ENCODE results near the gene MSI2.

The MSI2 gene

DNA sequence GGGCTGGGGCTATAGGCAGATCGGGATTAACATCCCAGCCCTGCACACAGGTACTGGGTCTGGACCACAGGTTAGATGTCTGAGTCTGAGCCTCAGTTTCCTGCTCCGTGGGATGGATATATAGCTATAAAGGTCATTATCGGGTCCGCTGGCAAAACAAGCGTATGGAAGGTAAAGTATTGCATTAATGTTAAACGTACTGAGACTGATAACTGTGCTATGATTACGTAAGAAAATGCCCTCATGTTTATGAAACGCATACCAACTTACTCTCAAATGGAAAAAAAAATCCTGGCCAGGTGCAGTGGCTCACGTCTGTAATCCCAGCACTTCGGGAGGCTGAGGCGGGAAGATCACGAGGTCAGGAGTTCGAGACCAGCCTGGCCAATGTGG lies 353.6 kb downstream of the MSI2 start:
- H3K27ac ChIP-seq: no peak overlapping the region
- TF ChIP-seq, protein P1, sequence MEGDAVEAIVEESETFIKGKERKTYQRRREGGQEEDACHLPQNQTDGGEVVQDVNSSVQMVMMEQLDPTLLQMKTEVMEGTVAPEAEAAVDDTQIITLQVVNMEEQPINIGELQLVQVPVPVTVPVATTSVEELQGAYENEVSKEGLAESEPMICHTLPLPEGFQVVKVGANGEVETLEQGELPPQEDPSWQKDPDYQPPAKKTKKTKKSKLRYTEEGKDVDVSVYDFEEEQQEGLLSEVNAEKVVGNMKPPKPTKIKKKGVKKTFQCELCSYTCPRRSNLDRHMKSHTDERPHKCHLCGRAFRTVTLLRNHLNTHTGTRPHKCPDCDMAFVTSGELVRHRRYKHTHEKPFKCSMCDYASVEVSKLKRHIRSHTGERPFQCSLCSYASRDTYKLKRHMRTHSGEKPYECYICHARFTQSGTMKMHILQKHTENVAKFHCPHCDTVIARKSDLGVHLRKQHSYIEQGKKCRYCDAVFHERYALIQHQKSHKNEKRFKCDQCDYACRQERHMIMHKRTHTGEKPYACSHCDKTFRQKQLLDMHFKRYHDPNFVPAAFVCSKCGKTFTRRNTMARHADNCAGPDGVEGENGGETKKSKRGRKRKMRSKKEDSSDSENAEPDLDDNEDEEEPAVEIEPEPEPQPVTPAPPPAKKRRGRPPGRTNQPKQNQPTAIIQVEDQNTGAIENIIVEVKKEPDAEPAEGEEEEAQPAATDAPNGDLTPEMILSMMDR (conservative IDR thresholded peaks at IDR 0.05): no peak

DNA sequence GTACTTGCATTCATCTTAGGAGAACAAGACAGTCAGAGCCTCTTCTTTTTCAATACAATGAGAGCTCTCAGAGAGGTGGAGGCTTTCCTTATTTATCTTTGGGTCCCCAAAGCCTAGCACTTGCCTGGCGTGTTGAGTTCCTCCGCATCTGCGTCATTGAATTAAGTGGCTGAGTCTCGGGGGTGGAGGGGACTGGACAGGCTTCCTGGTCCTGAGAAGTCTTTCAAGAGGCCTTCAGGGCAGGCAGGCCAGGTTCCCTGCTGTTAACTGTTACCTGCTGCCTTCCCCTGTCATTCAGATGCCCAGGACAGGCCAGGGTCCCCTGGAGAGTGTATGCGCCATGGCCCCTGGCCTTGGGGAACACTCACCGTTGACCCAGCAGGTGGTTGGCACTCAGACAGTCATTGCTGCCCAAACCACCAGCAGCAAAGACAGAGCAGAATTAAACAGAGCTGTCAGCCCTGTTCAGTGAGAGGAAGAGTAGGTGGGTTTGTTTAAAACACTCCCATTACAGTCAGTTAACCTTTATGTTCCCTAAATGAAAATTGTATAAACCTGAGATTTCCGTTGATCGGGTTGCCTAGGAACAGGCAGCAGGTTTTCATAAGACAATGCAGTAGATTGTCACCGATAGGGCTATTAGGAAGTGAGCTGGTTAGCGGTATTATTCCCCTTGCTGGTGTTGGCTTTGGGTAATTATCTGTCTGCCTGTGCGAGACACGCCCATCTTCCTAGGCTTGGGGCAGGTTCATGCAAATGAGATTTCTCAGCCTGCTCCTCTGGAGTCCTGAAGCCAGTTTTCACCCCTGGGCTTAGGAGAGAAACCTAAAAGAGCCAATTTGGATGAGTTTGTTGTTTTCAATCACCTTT lies 356.1 kb downstream of the MSI2 start:
- H3K27ac ChIP-seq: no peak overlapping the region
- TF ChIP-seq, protein P1 (conservative IDR thresholded peaks at IDR 0.05): no peak

DNA sequence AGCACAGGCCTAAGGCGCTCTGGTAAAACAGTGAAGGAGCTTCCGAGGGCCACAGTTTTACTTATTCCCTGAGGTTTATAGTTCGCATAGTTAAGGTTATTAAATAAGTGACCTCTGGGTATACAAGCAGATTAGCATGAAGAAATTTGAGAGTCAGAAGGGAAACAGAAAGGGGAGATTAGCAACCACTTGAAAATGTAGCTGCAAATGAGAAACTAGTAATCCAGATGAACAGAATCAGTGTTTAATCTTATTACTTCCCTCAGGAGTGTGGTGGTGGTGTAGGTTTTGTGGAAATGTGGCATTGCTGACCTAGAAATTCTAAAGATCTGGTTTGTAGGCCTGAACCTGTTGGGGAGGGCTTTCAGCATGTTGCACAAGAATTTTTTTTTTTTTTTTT lies 358.4 kb downstream of the MSI2 start:
- TF ChIP-seq, protein P1 (conservative IDR thresholded peaks at IDR 0.05): no peak
- H3K27ac ChIP-seq: no peak overlapping the region

DNA sequence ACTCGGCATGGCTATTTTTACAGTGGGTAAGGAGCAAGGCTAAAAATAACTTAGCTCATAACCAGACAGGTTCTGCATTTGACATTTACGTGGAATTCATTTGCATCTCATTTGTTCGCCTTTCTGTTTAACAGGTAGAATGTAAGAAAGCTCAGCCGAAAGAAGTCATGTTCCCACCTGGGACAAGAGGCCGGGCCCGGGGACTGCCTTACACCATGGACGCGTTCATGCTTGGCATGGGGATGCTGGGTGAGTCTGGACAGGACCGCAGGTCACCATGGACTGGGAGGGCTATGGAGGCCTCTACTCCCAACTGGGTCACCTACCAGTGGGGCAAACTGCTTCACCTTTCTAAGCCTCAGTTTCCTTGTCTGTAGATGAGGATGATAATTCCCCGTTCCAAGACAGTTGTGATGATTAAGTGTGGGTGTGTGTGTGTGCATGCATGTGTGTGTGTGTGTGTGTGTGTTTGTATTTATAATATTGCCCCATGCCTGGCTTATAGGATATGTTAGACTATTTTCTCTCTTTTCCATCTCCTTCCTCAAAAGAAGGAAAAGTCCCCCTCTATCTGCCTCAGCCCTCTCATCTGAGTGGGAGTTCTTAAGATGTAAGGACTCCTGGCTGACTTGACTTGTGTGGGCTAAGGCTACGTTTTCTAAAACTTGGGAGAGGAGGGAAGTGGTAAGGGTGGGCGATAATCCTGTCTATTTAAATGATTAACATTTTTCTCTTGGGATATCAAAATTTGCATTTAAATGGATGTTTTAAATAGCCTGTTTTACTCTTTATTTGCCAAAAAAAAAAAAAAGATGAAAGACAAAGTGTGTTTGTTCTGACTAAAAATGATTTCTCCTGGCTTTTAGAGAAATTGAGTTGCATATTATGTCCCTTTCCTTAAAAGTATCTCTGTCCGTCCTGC lies 359.8 kb downstream of the MSI2 start:
- no peak overlapping the region for H3K27ac ChIP-seq
- TF ChIP-seq, protein P1 (conservative IDR thresholded peaks at IDR 0.05): no peak

DNA sequence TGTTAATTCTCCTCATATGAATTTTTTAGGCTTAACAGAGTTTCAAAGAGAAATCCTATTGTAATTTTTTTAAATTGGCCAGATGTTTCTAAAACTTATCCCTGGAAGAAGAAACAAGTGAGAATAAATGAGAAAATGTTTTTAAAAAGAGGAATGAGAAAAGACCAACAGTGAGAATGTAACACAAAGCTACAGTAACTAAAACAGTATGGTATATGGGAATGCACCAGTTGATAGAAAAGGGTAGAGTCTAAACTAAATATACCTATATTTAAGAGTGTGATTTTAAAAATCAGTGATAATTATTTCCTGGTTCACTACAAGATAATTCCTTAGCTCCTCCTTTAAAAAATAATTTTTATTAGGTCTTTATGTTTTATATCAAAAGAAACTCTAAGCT lies 360.9 kb downstream of the MSI2 start:
- TF ChIP-seq, protein P1 (conservative IDR thresholded peaks at IDR 0.05): no peak
- H3K27ac ChIP-seq: no peak overlapping the region

DNA sequence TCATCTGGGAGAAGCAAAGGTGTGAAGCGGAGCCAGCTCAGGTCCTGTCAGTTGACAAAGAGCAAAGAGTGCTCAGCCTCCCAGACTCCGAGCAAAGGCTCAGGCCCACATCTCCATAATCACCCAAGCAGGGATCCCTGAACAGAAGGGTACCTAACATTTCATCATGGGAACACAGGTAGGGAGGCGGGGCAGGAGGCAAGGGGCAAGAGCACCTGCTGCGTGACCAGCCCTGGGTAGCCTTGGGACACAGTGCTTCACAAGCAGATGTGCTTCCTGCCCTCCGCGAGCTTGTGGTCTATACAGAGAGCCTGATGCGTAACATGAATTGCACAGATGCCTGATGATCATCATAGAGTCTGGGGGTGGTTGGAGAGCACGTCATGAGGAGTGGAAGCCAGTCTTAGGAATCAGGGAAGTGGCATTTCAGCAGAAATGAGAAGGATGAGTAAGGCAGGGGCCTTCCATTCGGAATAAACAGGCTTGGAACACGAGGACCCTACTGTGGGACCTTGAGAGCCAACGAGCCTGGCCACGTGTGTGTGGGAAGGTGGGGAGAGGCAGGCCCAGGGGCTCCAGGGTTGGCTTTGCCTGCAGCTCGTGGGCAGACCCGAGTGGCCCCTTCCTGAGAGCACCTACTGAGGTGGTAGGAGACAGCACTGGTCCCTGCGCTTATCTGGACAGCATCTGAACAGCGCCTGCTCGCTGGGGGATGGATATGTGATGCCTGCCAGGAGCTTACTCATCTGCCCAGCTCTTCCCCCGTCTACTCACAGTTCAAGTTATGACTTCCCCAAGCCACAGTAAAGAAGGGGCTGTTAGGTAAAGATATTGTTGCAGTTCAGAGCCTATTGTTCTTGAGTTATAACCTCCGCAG lies 363.0 kb downstream of the MSI2 start:
- TF ChIP-seq, protein P1 (conservative IDR thresholded peaks at IDR 0.05): no peak
- no peak overlapping the region for H3K27ac ChIP-seq

All from VCaP (cell line).